NCI-H82 treated with DMSO at 0.1 percent for 48 hours (cell line): ENCODE data around the gene NLRC5.
"Not testable (repeated sequence)": the region's sequence is repeated elsewhere in the genome, so short reads cannot be mapped to it uniquely, and the experiment has no call there.

Experiments used
- DNase-seq: peaks from one replicate; lab custom pipeline; 2025; ENCODE audit not compliant: unreplicated experiment; lab: John Stamatoyannopoulos, UW

The NLRC5 gene

GRCh38 chr16:56980792-56981724 lies 8.3 kb upstream of the NLRC5 start:
- no peak for DNase-seq

GRCh38 chr16:56981729-56982271 lies 7.6 kb upstream of the NLRC5 start:
- no peak for DNase-seq

GRCh38 chr16:56982695-56983094 lies 6.7 kb upstream of the NLRC5 start:
- DNase-seq, result no peak

DNA sequence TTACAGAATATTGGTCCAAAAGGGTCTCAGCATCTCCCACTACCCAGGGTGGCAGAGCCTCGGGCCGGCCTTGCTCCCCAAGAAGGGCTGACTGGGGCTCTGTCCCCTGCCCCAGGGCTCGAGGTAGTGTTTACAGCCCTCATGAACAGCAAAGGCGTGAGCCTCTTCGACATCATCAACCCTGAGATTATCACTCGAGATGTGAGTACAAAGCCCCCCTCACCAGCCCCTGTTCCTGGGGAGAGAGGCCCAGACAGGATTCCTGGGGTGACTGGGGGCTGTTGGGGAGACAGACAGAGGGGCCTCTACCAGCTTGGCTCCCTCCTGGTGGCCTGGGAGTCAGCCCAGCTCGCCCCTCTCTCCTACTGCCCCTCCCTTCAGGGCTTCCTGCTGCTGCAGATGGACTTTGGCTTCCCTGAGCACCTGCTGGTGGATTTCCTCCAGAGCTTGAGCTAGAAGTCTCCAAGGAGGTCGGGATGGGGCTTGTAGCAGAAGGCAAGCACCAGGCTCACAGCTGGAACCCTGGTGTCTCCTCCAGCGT lies 6.1 kb upstream of the NLRC5 start:
- no peak for DNase-seq

GRCh38 chr16:56984639-56985038 lies 4.7 kb upstream of the NLRC5 start:
- no peak for DNase-seq

- DNase-seq, result no peak
Measured at GRCh38 chr16:56985288-56985961, 3.9 kb upstream of the NLRC5 start.

DNA sequence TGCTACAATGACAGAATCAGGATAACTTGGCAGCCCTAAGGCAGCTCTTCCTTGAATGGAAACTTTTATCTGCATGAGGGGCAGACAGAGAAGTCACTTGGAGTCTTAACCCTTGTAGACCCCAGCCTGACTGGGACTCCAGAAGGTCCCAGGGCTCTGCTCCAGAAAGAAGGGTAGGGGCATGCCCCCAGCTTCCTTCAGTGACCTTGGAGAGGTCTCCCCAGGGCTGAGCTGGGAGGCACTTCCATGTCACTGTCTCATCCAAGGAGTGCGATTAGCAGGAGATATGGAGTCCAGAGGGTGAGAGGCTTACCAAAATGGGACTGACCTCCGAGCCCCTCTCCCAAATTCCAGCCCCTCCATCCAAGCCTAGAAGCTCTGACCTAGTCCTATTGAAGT lies 3.4 kb upstream of the NLRC5 start:
- no peak for DNase-seq

GRCh38 chr16:56986361-56986760 lies 3.0 kb upstream of the NLRC5 start:
- DNase-seq, result no peak

- DNase-seq, result not testable (repeated sequence)
Measured at GRCh38 chr16:56986908-56987307, 2.4 kb upstream of the NLRC5 start.

DNA sequence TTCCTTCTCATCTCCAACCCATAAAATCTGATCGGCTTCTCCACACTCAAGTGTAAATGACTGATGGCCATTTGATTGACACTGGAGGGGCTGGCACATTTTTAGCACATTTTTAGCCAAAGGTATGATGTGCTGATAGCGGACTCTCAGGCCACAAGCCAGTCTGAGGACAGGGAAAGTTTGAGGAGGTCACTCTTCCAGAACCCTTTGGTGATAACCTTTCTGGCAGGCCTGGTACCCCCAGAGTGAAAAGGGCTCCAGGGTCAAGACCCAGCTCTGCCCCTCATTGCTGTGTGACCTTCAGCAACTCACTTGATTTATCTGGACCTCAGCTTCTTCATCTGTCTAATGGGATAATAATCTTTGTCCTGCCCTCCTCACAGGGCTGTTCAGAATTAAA lies 1.7 kb upstream of the NLRC5 start:
- DNase-seq, result no peak

GRCh38 chr16:56988161-56988947 lies 1.0 kb upstream of the NLRC5 start:
- DNase-seq, result no peak

DNA sequence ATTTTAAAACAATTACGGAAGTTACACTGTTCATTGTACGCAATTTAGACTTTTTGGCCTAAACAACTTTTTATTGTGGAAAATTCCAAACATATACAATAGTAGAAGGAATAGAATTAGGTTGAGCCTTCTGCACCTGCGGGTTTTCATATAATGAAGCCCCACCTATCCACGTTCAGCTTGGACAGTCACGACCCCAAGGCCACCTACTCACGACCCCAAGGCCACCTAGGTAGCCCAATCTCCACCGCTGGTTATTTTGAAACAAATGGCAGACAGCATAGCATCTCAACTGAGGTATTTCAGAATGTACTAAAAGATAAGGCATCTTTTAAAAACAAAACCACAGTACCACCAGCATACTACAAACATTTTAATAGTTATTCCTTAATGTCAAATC lies 631 bp downstream of the NLRC5 start:
- DNase-seq, result no peak

DNA sequence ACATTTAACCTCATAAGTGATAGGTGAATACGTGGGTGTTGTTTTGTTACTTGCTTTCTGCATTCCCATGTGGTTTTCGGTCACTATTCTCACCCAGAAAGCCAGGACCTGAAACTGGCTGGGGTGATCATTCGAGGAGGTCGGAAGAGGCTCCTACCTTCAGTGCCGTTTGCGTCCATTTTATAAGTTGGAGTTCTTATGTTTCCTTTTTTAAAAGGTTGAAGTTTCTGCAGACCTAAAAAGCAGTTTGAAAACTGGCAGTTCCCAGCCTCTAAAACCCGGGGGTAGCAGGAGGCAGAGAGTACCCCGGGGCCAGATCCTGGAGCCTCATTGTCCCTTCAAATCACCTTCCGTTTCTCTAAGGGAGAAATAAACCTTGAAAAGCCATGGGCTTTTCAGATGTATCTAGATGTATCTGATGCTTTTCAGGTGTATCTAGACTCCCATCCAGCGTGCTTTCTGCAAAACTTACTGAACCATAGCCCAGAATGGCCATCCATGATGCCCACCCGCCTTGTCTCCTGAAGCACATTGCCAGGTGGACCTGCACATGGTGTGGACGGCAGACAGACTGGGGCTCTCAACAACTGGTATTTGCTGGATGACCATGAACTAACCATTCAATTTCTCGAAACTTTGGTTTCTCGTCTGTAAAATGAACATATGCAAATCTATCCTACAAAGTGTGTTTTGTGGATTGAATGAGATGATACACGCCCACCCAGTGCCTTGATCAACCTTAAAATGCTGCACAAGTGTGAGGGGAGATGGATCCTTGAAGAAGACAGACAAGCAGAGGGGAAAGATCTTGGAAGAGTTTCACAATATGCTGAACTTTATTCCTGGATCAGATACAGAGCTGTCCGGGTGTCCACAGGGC lies 1.3 kb downstream of the NLRC5 start:
- DNase-seq, result no peak

GRCh38 chr16:56992431-56992830 lies 3.1 kb downstream of the NLRC5 start:
- not testable (repeated sequence) for DNase-seq

GRCh38 chr16:56993204-56993603 lies 3.8 kb downstream of the NLRC5 start:
- DNase-seq, result no peak

DNA sequence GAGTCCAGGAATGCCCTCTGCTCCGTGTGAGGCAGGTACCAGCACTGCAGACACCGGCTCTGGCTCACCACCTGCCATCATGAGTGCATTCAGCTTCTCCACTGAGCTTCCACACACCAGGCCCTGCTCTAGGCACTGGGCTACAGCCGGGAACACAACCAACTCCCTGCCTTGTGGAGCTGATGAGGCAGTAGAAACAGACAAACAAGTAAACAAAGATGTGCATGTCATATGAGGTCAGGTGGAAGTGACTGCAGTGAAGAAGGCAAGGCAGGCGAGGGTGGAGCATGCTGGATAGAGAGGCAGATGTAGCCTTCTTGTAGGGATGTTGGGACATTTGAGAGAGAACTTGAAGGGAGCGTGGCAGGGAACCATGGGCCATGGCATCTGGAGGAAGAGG lies 5.0 kb downstream of the NLRC5 start:
- DNase-seq, result no peak

- DNase-seq, result no peak
Measured at GRCh38 chr16:56995136-56995805, 5.9 kb downstream of the NLRC5 start.

GRCh38 chr16:56997264-56997663 lies 7.9 kb downstream of the NLRC5 start:
- DNase-seq, result no peak

DNA sequence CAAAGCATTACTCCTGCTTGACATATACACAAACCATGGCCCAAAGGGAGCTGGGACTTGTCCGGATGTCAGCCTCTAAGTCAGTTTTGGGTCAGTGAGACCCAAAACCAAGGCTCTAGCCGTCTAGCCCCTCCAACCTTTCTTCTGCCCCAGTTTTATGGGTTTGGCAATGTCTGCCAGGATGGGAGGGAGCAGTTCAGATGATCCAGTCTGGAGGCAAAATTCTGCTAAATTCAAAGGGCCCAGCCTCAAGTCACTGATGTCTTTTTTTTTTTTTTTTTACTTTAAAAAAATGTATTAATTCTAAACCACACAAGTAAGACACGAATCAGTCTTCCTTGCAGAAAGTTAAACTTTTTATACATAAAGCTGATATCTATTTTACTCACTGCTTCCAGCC lies 8.6 kb downstream of the NLRC5 start:
- no peak for DNase-seq

DNA sequence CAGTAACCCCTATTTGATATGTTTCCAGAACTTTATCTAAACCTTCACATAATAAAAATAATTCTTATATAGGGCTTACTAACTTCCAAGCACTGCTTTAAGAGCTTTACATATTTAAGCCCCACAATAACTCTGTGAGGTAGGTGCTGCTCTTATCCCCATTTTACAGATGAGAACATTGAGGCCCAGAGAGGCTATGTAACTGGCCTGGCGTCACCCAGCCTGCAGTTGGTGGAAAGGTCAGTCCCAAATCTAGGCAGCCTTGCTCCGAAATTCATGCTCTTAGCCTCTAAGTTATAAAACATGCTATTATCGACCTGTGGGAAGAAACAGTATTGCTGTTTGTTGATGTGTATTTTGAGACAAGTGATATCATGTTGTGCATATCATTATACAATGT lies 9.0 kb downstream of the NLRC5 start:
- no peak for DNase-seq
